Aorta (tissue), 5 donors: ENCODE results near the gene ASRGL1. TPM values are rescaled to one million over a fixed set of nuclear protein-coding genes. Genes with fewer than 3 reads are reported as not detected.

Source experiments
- ATAC-seq: fragments of 200-7000 bp; cut with Tn5 transposase; one replicate; pipeline ENCODE4 v1.9.1; 2022; ENCODE audit warnings: moderate library complexity; ENCODE audit not compliant: low FRiP score
- DNase-seq, 2 donors: peaks; one replicate each; pipeline ENCODE4 v3.0.0-alpha.2; 2020
- H3K27ac ChIP-seq, 2 donors: one replicate each; pipeline ENCODE4 v1.5.1; 2013; ENCODE audit warnings: low read length in 2 of 2, mild to moderate bottlenecking in 2 of 2, moderate library complexity in 2 of 2, control low read depth in 1 of 2, inconsistent platforms in 1 of 2, low read depth in 1 of 2
- H3K27me3 ChIP-seq, 2 donors: one replicate each; pipeline ENCODE4 v1.6.1; 2013; ENCODE audit warnings: control low read depth in 1 of 2, low read length in 1 of 2, mild to moderate bottlenecking in 1 of 2, moderate library complexity in 1 of 2; ENCODE audit not compliant: insufficient read depth in 2 of 2, control insufficient read depth in 1 of 2
- H3K36me3 ChIP-seq, 2 donors: one replicate each; pipeline ENCODE4 v1.6.1; 2013; ENCODE audit warnings: control low read depth in 1 of 2, low read length in 1 of 2, mild to moderate bottlenecking in 1 of 2; ENCODE audit not compliant: insufficient read depth in 2 of 2, control insufficient read depth in 1 of 2
- H3K4me1 ChIP-seq, 2 donors: one replicate each; pipeline ENCODE4 v1.6.1; 2013; ENCODE audit warnings: low read length in 2 of 2, control low read depth in 1 of 2, mild to moderate bottlenecking in 1 of 2, moderate library complexity in 1 of 2; ENCODE audit not compliant: insufficient read depth in 2 of 2, control insufficient read depth in 1 of 2
- H3K4me3 ChIP-seq, 2 donors: one replicate each; pipeline ENCODE4 v1.5.1; 2013; ENCODE audit warnings: low read length in 2 of 2, control low read depth in 1 of 2, mild to moderate bottlenecking in 1 of 2
- H3K9me3 ChIP-seq: one replicate; pipeline ENCODE4 v1.6.1; 2013; ENCODE audit warnings: mild to moderate bottlenecking, low read length; ENCODE audit not compliant: control insufficient read depth
- WGBS, 2 donors: extraction: QIAGEN DNeasy Blood & Tissue Kit; methylation state at CpG; one replicate each; pipeline ENCODE4 v1.1.7; 2013; 5-methylcytosine and 5-hydroxymethylcytosine counted together
- intact Hi-C, 2 donors: fragments of 100-400 bp; cut with DNase I; formaldehyde crosslinking; loops; one replicate each; pipeline versions ENCODE4 v1.14.2 to v1.15.0; 2022
- polyA plus RNA-seq, 2 donors: library from polyadenylated mRNA; stranded (reverse); fragments of 200-250 nt; gene quantifications; one replicate each; pipeline ENCODE4 v1.2.3, GENCODE V29; 2013
- total RNA-seq, 2 donors: library from RNA; stranded (reverse); fragmentation: NEBNext Ultra II Directional; extraction: Animal tissue kit (Norgen Biotek cat#: 25700); gene quantifications; one replicate each; pipeline ENCODE4 v1.2.1, GENCODE V29; 2021
- donor health status: healthy with polysubstance abuse.
- donor health status: Bipolar disorder and iron deficiency.
- donor health status: DM: no; HTN: no; CAD: no.
- donor health status: DM: no; HTN: no; CAD: no.
- donor health status: DM: yes; HTN: yes; CAD: no.

ASRGL1 gene
- total and polyA plus RNA-seq, 4 donors: 3.0 to 10.8 (median 5.8) TPM

DNA sequence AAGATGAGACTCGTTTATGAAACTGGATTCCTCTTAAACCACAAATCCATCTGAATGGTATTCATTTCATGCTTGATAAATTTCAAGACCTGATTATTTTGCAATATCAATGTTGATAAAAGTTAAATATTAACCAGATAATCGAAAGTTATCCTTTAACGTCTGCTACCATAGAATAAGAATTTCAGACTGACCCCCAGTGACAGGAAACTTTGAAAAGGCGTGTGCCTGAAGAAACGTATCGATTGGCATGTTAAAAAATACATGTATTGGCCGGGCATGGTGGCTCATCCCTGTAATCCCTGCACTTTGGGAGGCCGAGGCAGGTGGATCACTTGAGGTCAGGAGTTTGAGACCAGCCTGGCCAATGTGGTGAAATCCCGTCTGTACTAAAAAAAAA, 95.4 kb downstream of the ASRGL1 start:
- no peaks in the 10 kb centered on the region for H3K36me3 ChIP-seq
- H3K4me3 ChIP-seq: no peak overlapping the region
- no peak overlapping the region for H3K27ac ChIP-seq
- ATAC-seq (no peak), DNase-seq (no peak)
- H3K27me3 ChIP-seq: no peaks in the 10 kb centered on the region
- intact Hi-C loops: loop anchor here in 1 of 2 donors (5.0 kb wide), 1 partner anchor 75 kb away; no protein-coding TSS in a partner anchor
- H3K9me3 ChIP-seq: no peaks in the 10 kb centered on the region
- no peaks in the 10 kb centered on the region for H3K4me1 ChIP-seq
- WGBS, 2 donors: 73 to 80% methylated on average over 9 of the region's 9 CpGs

DNA sequence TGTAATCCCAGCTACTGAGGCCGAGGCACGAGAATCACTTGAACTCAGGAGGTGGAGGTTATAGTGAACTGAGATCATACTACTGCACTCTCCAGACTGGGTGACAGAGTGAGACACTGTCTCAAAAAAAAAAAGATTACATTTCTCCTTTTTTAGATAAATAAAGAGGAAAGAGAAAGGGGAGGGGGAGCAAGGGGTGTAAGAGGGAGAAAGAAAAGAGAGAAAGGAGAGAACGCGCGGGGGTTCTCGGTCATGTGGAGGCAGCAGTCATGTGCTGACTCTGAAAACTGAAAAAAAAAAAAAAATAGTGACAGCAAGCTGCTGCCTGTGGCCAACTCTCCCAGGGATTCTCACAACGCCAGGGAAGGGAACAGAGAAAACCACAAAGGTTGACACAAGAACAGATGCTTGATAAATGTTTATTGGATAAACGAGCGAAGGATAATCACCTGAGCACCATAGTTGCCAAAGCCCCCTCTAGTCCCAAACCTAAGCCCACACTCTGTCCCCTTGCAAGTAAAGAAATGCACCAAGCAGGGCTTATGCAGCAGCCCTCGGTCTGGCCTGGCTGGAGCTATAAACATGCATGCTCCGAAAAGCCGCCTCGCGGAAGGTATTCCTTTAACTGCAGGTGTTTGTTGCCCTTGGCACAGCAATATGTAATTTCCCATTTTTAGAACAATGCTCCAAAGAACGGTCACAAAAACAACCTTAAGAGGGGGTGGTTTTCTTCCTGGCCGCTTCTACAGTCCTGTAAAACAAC, 96.1 kb downstream of the ASRGL1 start:
- no peaks in the 10 kb centered on the region for H3K27me3 ChIP-seq
- H3K9me3 ChIP-seq: no peaks in the 10 kb centered on the region
- no peak overlapping the region for H3K4me3 ChIP-seq
- WGBS, 2 donors: 20 to 25% methylated on average over 16 of the region's 16 CpGs
- no peaks in the 10 kb centered on the region for H3K4me1 ChIP-seq
- no peaks in the 10 kb centered on the region for H3K36me3 ChIP-seq
- no peak overlapping the region for H3K27ac ChIP-seq
- no peak for DNase-seq
- ATAC-seq: peak; percentile 4
- intact Hi-C loops: loop anchor here in 1 of 2 donors (5.0 kb wide), 1 partner anchor 74 kb away; no protein-coding TSS in a partner anchor

DNA sequence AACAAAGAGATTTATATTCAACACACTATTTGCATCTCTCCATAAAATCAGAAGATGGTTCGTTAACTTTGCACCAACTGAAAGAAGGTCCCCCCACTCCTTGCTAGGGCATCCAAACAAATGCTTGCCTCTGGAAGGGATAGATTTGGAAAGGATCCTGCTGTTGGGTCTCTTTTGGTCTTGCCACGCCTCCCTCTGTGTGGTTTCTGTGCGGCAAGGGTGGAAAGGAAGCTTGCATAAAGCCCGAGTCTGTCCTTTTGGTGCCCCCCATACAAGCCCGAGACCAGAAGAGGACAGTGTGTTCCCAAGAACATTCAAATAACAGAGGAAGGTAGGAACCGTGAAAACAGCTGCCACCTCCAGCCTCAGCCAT, 96.6 kb downstream of the ASRGL1 start:
- no peaks in the 10 kb centered on the region for H3K4me1 ChIP-seq
- no peaks in the 10 kb centered on the region for H3K36me3 ChIP-seq
- H3K9me3 ChIP-seq: no peaks in the 10 kb centered on the region
- intact Hi-C loops: loop anchor here in 1 of 2 donors (5.0 kb wide), 1 partner anchor 73 kb away; no protein-coding TSS in a partner anchor
- no peak for DNase-seq
- 21 to 33% methylated on average over 6 of the region's 6 CpGs for WGBS, 2 donors
- no peaks in the 10 kb centered on the region for H3K27me3 ChIP-seq
- peak overlapping the region in 1 of 2 donors; percentile 46 for H3K27ac ChIP-seq
- peak; percentile 39 for ATAC-seq
- no peak overlapping the region for H3K4me3 ChIP-seq

DNA sequence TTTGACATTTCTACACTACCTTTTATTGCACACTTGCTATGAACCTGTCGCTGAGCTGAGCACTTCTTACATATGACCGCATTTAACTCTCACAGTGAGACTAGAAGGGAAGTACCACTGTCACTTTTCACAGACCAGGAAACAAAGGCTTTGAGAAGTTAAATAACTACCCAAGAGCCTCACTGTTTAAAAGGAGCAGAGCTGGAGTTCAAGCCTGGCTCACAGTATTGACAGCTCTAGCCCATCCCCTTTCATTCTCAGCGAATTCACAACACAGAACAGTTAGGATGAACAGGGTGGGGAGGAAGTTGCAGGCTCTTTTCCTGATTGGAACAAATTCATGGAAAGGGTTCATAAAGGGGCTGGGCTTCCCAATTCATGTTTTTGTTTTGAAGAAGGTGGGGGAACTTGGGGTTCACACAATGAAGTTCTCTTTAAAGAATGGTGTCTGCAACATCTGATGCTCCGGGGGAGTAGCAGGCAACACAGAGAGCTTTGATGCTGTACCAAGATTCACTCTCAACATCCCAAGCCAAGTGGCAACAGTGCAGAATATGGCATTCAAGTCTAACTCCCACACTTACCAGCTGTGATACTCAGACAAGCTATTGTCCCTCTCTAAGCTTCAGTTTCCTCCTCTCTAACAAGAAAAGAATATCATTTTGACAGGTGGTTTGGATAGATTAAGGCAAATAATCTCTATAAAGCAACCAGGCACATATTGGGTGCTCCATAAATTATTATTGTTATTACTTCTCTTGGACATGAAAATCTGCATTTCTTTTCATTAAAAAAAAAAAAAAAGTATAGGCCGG, 98.8 kb downstream of the ASRGL1 start:
- Histone ChIP-seq H3K27me3 (no peaks in the 10 kb centered on the region), H3K27ac (no peak overlapping the region), H3K4me1 (no peaks in the 10 kb centered on the region), H3K36me3 (no peaks in the 10 kb centered on the region), H3K9me3 (no peaks in the 10 kb centered on the region), H3K4me3 (no peak overlapping the region)
- intact Hi-C loops: no loop called here
- no peak for ATAC-seq
- WGBS, 2 donors: 69 to 73% methylated on average over 5 of the region's 5 CpGs
- no peak for DNase-seq

DNA sequence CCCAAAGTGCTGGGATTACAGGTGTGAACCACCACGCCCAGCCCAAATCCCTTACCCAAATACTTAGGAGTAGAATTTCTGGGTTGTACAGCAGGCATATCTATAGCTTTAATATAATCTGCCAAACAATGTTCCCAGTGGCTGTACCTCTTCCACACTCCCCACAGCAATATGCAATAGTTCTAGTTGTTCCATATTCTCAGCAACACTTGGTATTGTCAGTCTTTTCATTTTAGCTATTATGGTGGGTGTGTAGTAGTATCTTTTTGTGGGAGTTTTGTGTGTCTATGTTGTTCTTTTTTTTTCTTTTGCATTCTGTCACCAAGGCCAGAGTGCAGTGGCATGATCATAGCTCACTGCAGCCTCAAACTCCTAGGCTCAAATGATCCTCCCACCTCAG, 100.4 kb downstream of the ASRGL1 start:
- no peaks in the 10 kb centered on the region for H3K36me3 ChIP-seq
- no peaks in the 10 kb centered on the region for H3K27me3 ChIP-seq
- H3K27ac ChIP-seq: no peak overlapping the region
- DNase-seq (no peak), ATAC-seq (no peak)
- 97 to 100% methylated on average over 1 of the region's 1 CpG for WGBS, 2 donors
- H3K4me3 ChIP-seq: no peak overlapping the region
- intact Hi-C loops: no loop called here
- no peaks in the 10 kb centered on the region for H3K4me1 ChIP-seq
- no peaks in the 10 kb centered on the region for H3K9me3 ChIP-seq

DNA sequence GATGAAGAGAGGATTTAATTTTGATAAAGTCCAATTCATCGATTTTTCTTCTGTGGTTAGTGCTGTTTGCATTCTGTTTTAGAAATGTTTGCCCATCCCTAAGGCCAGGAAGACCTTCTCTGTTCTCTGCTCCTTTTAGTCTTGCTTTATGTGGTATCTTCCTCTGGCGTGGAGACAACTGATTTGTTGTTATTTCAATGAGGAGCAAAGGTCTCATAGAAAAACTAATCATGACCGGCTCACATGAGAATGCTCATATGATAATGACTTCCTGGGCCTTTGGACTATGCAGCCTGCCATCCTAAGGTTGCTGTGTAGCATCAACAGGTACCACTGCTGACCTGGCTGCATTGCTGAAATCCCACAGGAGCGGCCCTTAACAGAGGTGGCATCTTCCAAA, 101.4 kb downstream of the ASRGL1 start:
- no peaks in the 10 kb centered on the region for H3K27me3 ChIP-seq
- H3K9me3 ChIP-seq: no peaks in the 10 kb centered on the region
- no peaks in the 10 kb centered on the region for H3K36me3 ChIP-seq
- no peak overlapping the region for H3K4me3 ChIP-seq
- no peak for ATAC-seq
- 87 to 90% methylated on average over 4 of the region's 4 CpGs for WGBS, 2 donors
- peak overlapping the region in 1 of 2 donors; percentile 15 for H3K27ac ChIP-seq
- H3K4me1 ChIP-seq: no peaks in the 10 kb centered on the region
- intact Hi-C loops: no loop called here
- DNase-seq: no peak

DNA sequence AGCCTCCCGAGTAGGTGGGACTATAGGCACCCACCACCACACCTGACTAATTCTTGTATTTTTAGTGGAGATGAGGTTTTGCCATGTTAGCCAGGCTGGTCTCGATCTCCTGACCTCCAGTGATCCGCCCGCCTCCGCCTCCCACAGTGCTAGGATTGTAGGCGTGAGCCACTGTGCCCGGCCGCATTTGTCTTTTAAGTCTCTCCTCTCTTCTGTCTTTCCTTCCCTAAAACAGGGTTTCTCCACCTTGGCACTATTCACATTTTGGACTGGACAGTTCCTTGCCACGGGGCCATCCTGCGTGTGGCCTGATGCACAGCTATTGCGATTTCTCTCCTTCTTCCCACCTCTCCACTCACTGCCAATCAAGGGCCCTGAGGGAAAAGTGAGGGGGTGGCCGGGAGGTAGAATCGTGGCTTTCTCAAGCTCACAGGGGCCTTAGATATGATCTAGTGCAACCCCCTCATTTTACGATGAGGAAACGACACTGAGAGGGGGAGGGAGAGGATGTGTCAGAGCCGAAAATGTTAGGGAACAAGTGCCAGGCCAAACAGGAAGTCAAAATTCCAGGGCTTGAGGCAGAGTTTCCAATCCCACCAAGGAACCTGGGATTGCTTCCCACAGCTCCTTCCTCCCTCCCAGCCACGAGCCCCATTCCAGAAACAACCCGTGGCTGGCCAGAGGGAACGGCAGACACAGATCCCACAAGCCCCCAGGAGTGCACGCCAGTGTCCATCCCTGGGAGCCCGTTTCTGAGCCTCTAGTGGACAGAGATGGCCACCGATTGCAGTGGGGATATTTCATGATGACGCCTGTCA, 102.7 kb downstream of the ASRGL1 start:
- Histone ChIP-seq H3K27ac (peak overlapping the region; percentile 20 to 22), H3K4me1 (no peaks in the 10 kb centered on the region), H3K9me3 (no peaks in the 10 kb centered on the region), H3K4me3 (no peak overlapping the region), H3K36me3 (no peaks in the 10 kb centered on the region), H3K27me3 (no peaks in the 10 kb centered on the region)
- DNase-seq (peak; percentile 78 to 81), ATAC-seq (peak; percentile 49)
- WGBS, 2 donors: 24 to 29% methylated on average over 23 of the region's 23 CpGs
- intact Hi-C loops: loop anchor here in 1 of 2 donors (5.0 kb wide), 2 partner anchors 67 to 107 kb away; partner anchors contain the start of gene AHNAK
